K562 (cell line): ENCODE data around the gene PRDM11. TPM values are rescaled to one million over a fixed set of nuclear protein-coding genes. Genes with fewer than 3 reads are reported as not detected.

Experiments
- ATAC-seq: fragments of 200-7000 bp; cut with Tn5 transposase; 3 replicates; pipeline ENCODE4 v1.9.1; 2020; ENCODE audit warnings: moderate library complexity
- BruUV-seq: library from RNA; stranded (reverse); fragments of 400-500 nt; replicated peaks from 2 replicates; lab custom pipeline; 2021; lab: Mats Ljungman, UMichigan
- CTCF ChIA-PET: fragments of 300-600 bp; formaldehyde crosslinking; extraction: SDS; loops from one replicate; lab custom pipeline; 2021; ENCODE audit warnings: low intra/inter-chr PET ratio; lab: Yijun Ruan, JAX
- POLR2A ChIA-PET: fragments of 300-600, 350-650 bp; sonication (Branson Sonifier 250); formaldehyde crosslinking; extraction: SDS; loops from one replicate; lab custom pipeline; 2021; ENCODE audit warnings: antibody characterized with exemption, inconsistent platforms; lab: Yijun Ruan, JAX
- DNase-seq, 4 experiments: peaks; one replicate each; pipeline versions ENCODE4 v3.0.0 to v3.0.0-alpha.2; 2011 to 2018; ENCODE audit warnings: low spot score in 3 of 4, mixed read lengths in 3 of 4; ENCODE audit errors: extremely low read depth in 1 of 4
- FAIRE-seq: peaks from 2 replicates; lab custom pipeline; 2011; peaks lifted over from hg19 to GRCh38; lab: Jason Lieb, UNC
- H2AFZ ChIP-seq: 2 replicates; pipeline ENCODE4 v1.6.0; 2011; ENCODE audit warnings: low read depth, low read length, control low read depth, inconsistent platforms
- H3K27ac ChIP-seq: fragments of 200-600 bp; 3 replicates; pipeline ENCODE4 v1.8.0; 2011; ENCODE audit warnings: low read depth, mild to moderate bottlenecking, control low read depth, inconsistent platforms, low read length, moderate library complexity, mixed read lengths; ENCODE audit errors: extremely low read depth
- H3K27me3 ChIP-seq, 2 experiments: fragments of 300-600 bp in 1 of 2; 2 replicates in 1 of 2; 3 replicates in 1 of 2; pipeline versions ENCODE4 v1.6.0 to v1.8.0; 2011; ENCODE audit warnings: inconsistent platforms in 2 of 2, low read length in 2 of 2, mild to moderate bottlenecking in 1 of 2, mixed read lengths in 1 of 2, moderate library complexity in 1 of 2; ENCODE audit not compliant: control insufficient read depth in 2 of 2, insufficient read depth in 2 of 2
- H3K36me3 ChIP-seq: fragments of 300-600 bp; 3 replicates; pipeline ENCODE4 v1.8.0; 2011; ENCODE audit warnings: mild to moderate bottlenecking, low read length, inconsistent platforms; ENCODE audit not compliant: control insufficient read depth, insufficient read depth
- H3K4me1 ChIP-seq, 2 experiments: fragments of 200-600 bp in 1 of 2; replicated peaks in 1 of 2; 2 replicates in 1 of 2; 3 replicates in 1 of 2; pipeline versions ENCODE4 v1.5.1 to v1.8.0; 2011; ENCODE audit warnings: inconsistent platforms in 2 of 2, low read length in 2 of 2, mild to moderate bottlenecking in 1 of 2, mixed read lengths in 1 of 2, moderate library complexity in 1 of 2; ENCODE audit not compliant: control insufficient read depth in 2 of 2, insufficient read depth in 2 of 2
- H3K4me2 ChIP-seq: 2 replicates; pipeline ENCODE4 v1.6.1; 2011; ENCODE audit warnings: low read length, control low read depth, inconsistent platforms, mixed read lengths; ENCODE audit not compliant: insufficient read depth
- H3K4me3 ChIP-seq: fragments of 200-600 bp; sonication (generic), shearing (Covaris generic); 2 replicates; pipeline ENCODE4 v1.5.1; 2016; ENCODE audit warnings: control low read depth, inconsistent platforms
- H3K79me2 ChIP-seq: fragments of 200-600 bp; 3 replicates; pipeline ENCODE4 v1.8.0; 2011; ENCODE audit warnings: low read length, inconsistent platforms; ENCODE audit not compliant: control insufficient read depth, insufficient read depth
- H3K9ac ChIP-seq, 2 experiments: 2 replicates each; pipeline versions ENCODE4 v1.6.0 to v1.6.1; 2011; ENCODE audit warnings: low read depth in 2 of 2, low read length in 2 of 2, control low read depth in 1 of 2, inconsistent platforms in 1 of 2, mild to moderate bottlenecking in 1 of 2, mixed read lengths in 1 of 2; ENCODE audit not compliant: insufficient read depth in 1 of 2
- H3K9me1 ChIP-seq: one replicate; pipeline ENCODE4 v1.6.0; 2011; ENCODE audit warnings: inconsistent platforms, mild to moderate bottlenecking, low read length, moderate library complexity; ENCODE audit not compliant: control insufficient read depth, insufficient read depth
- H3K9me3 ChIP-seq: replicated peaks from 2 replicates; pipeline ENCODE4 v1.5.1; 2011; ENCODE audit warnings: low read depth, low read length, inconsistent platforms; ENCODE audit not compliant: control insufficient read depth, insufficient read depth
- H4K20me1 ChIP-seq: replicated peaks from 2 replicates; pipeline ENCODE4 v1.6.1; 2011; ENCODE audit warnings: low read length, inconsistent platforms, mixed read lengths; ENCODE audit not compliant: control insufficient read depth, insufficient read depth
- ARHGAP35 ChIP-seq: fragments of 450-650 bp; IDR thresholded peaks from 2 replicates; pipeline ENCODE4 v1.6.1; 2018; ENCODE audit not compliant: partially characterized antibody
- CBFA2T2 ChIP-seq: fragments of 450-650 bp; conservative IDR thresholded peaks from 2 replicates; pipeline ENCODE4 v1.6.1; 2017; ENCODE audit warnings: mild to moderate bottlenecking
- FIP1L1 ChIP-seq: fragments of 200-400 bp; formaldehyde crosslinking; IDR thresholded peaks from 2 replicates; pipeline ENCODE4 v1.6.1; 2018; ENCODE audit warnings: mild to moderate bottlenecking, low read depth, low read length; ENCODE audit not compliant: poor library complexity, severe bottlenecking
- FUS ChIP-seq: fragments of 200-400 bp; formaldehyde crosslinking; optimal IDR thresholded peaks from 2 replicates; pipeline ENCODE3; 2017; ENCODE audit warnings: low read depth, low read length
- HMGN3 ChIP-seq: IDR thresholded peaks from 2 replicates; pipeline ENCODE4 v1.6.1; 2011; ENCODE audit warnings: borderline replicate concordance, low read depth, mild to moderate bottlenecking, mixed read lengths, low read length; ENCODE audit not compliant: insufficient read length; ENCODE audit errors: extremely low read depth
- RFX7 ChIP-seq: fragments of 250-450 bp; sonication (Bioruptor Pico); IDR thresholded peaks from 2 replicates; pipeline ENCODE4 v1.5.1; 2021; ENCODE audit warnings: mild to moderate bottlenecking
- SIN3B ChIP-seq: fragments of 450-650 bp; IDR thresholded peaks from 2 replicates; pipeline ENCODE4 v1.6.1; 2017; ENCODE audit warnings: low read depth, mild to moderate bottlenecking, moderate library complexity
- SREBF1 ChIP-seq: fragments of 150-350 bp; IDR thresholded peaks from 2 replicates; pipeline ENCODE4 v1.6.1; 2014; ENCODE audit warnings: antibody characterized with exemption, low read depth, low read length, borderline replicate concordance
- TRIM28 ChIP-seq: fragments of 450-650 bp; IDR thresholded peaks from 2 replicates; pipeline ENCODE4 v1.6.1; 2017
- ZFP1 ChIP-seq: fragments of 450-650 bp; formaldehyde crosslinking; IDR thresholded peaks from 2 replicates; pipeline ENCODE4 v1.4.0; 2020; ENCODE audit warnings: mild to moderate bottlenecking, mixed read lengths
- ZNF197 ChIP-seq: fragments of 200-800 bp; sonication (Bioruptor generic); IDR thresholded peaks from 2 replicates; pipeline ENCODE4 v1.6.1; 2016; ENCODE audit warnings: low read depth, missing genetic modification characterization, missing compliant biosample characterization
- ZNF766 ChIP-seq: fragments of 200-800 bp; sonication (Bioruptor generic); conservative IDR thresholded peaks from 2 replicates; pipeline ENCODE4 v1.6.1; 2016; ENCODE audit warnings: missing genetic modification characterization, missing compliant biosample characterization
- WGBS: fragments of 100-300 bp; shearing (Covaris generic); methylation state at CpG from one replicate; pipeline ENCODE4 v1.1.6; 2016; ENCODE audit warnings: low coverage, mixed read lengths; ENCODE audit not compliant: insufficient coverage; ENCODE audit errors: missing lambda C conversion rate; 5-methylcytosine and 5-hydroxymethylcytosine counted together
- in situ Hi-C: fragments of 300-500 bp; cut with MboI; formaldehyde crosslinking; loops from 4 replicates; pipeline ENCODE4 v1.15.0; 2018; ENCODE audit warnings: inconsistent platforms, mixed read lengths
- intact Hi-C: fragments of 100-400 bp; cut with micrococcal nuclease; formaldehyde crosslinking; loops from 2 replicates; pipeline ENCODE4 v1.14.2; 2022
- polyA plus RNA-seq, 8 experiments: library from polyadenylated mRNA; depleted of rRNA in 4 of 8; stranded (reverse) in 5 of 8; unstranded in 3 of 8; fragments of >200 nt; fragmentation: Nextera tagmentation in 2 of 8; fragmentation: Illumina TruSeq in 1 of 8; extraction: Ambion mirVana in 2 of 8; extraction: Trizol in 1 of 8; gene quantifications; 2 replicates each; pipeline versions ENCODE4 v1.2.1 to v1.2.3, GENCODE V29; 2011 to 2014; ENCODE audit warnings: inconsistent platforms in 1 of 8, missing spikeins in 1 of 8
- total RNA-seq, 7 experiments: library from RNA; depleted of rRNA in 6 of 7; stranded (reverse); fragments of >200 nt in 6 of 7; fragmentation: Illumina TruSeq in 2 of 7; extraction: Trizol in 2 of 7; gene quantifications; 2 replicates each; pipeline versions ENCODE4 v1.2.1 to v1.2.3, GENCODE V29; 2011 to 2021; ENCODE audit warnings: low replicate concordance in 1 of 7
- TF ChIP-seq, protein P1 (sequence below): fragments of 250-450 bp; sonication (Bioruptor Pico); IDR thresholded peaks from 2 replicates; pipeline ENCODE4 v1.6.1; 2021; ENCODE audit warnings: mild to moderate bottlenecking
- TF ChIP-seq, protein P2 (sequence below): fragments of 150-350 bp; conservative IDR thresholded peaks from 2 replicates; pipeline ENCODE4 v1.6.1; 2014; ENCODE audit warnings: low read length
- TF ChIP-seq, protein P3 (sequence below): sonication (generic); formaldehyde crosslinking; IDR thresholded peaks from 2 replicates; pipeline ENCODE4 v1.8.1; 2023; ENCODE audit warnings: mild to moderate bottlenecking, missing genetic modification reagents, moderate library complexity
- TF ChIP-seq, protein P4 (sequence below): fragments of 200-800 bp; sonication (Bioruptor generic); IDR thresholded peaks from 2 replicates; pipeline ENCODE4 v1.6.1; 2017; ENCODE audit warnings: missing genetic modification characterization, missing compliant biosample characterization

PRDM11 gene
- total and polyA plus RNA-seq, 9 of the 15 experiments (the other 6 are each of a cell fraction or from before 2014, with no cell fraction given), result 0.01 to 1.1 (median 0.29) TPM

DNA sequence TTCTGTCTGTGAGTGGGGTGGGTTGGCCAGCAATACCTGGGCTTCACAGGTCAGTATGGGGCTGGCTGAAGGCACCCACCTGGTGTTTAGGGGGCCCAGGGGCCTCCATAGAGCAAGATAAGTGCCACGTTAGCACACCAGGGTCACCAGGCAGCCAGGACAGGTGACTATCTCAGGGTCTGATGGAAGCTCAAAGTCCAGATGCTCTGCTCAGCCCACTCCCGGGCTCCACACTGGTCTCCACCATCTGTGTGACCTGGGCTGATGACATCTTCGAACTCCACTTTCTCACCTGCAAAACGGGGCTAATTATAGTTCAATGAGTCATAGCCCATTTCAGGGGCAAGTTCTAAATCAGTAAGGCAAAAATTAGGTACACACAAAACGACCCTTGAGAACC lies 39.4 kb upstream of the PRDM11 start:
- peaks cover 0 to 13% of the 10 kb centered on the region in 2 experiments; a peak in 3 of 5 replicates for H3K27me3 ChIP-seq
- POLR2A ChIA-PET, result interaction anchor here (0.6 kb wide), 1 partner anchor 261 kb away, joined by 3 read pairs; no protein-coding TSS in a partner anchor
- no peaks in the 10 kb centered on the region for H3K79me2 ChIP-seq
- no peaks in the 10 kb centered on the region; a peak in 1 of 5 replicates for H3K4me1 ChIP-seq
- DNase-seq, result no peak
- peaks cover 33% of the 10 kb centered on the region; the same call in 1 of the 2 replicates for H4K20me1 ChIP-seq
- no peaks in the 10 kb centered on the region for H3K9me3 ChIP-seq
- no peak overlapping the region for H3K9ac ChIP-seq
- intact Hi-C loops (no loop called here), in situ Hi-C loops (loop anchor here (5.0 to 25.0 kb wide), 3 partner anchors 180 to 220 kb away; partner anchors contain the start of gene SYT13)
- BruUV-seq, result no TSS peak
- CTCF ChIA-PET, result no interaction called here
- no peak for FAIRE-seq
- no peak overlapping the region for H3K27ac ChIP-seq
- ATAC-seq, result no peak
- H3K4me3 ChIP-seq, result no peak overlapping the region
- H3K4me2 ChIP-seq, result no peak overlapping the region
- 0% methylated on average over 5 of the region's 5 CpGs for WGBS
- H3K9me1 ChIP-seq, result peaks cover 5% of the 10 kb centered on the region
- H3K36me3 ChIP-seq, result no peaks in the 10 kb centered on the region
- no peak overlapping the region for H2AFZ ChIP-seq
- TF ChIP-seq SREBF1 (no peak), CBFA2T2 (no peak), HMGN3 (no peak), SIN3B (no peak), ZNF766 (no peak), ARHGAP35 (no peak), ZNF197 (no peak), ZFP1 (CRISPR knock-in tag) (no peak), FIP1L1 (no peak), RFX7 (CRISPR knock-in tag) (no peak), TRIM28 (no peak), FUS (no peak)
- TF ChIP-seq, protein P1, sequence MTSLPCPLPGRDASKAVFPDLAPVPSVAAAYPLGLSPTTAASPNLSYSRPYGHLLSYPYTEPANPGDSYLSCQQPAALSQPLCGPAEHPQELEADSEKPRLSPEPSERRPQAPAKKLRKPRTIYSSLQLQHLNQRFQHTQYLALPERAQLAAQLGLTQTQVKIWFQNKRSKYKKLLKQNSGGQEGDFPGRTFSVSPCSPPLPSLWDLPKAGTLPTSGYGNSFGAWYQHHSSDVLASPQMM, result no peak
- TF ChIP-seq, protein P2, sequence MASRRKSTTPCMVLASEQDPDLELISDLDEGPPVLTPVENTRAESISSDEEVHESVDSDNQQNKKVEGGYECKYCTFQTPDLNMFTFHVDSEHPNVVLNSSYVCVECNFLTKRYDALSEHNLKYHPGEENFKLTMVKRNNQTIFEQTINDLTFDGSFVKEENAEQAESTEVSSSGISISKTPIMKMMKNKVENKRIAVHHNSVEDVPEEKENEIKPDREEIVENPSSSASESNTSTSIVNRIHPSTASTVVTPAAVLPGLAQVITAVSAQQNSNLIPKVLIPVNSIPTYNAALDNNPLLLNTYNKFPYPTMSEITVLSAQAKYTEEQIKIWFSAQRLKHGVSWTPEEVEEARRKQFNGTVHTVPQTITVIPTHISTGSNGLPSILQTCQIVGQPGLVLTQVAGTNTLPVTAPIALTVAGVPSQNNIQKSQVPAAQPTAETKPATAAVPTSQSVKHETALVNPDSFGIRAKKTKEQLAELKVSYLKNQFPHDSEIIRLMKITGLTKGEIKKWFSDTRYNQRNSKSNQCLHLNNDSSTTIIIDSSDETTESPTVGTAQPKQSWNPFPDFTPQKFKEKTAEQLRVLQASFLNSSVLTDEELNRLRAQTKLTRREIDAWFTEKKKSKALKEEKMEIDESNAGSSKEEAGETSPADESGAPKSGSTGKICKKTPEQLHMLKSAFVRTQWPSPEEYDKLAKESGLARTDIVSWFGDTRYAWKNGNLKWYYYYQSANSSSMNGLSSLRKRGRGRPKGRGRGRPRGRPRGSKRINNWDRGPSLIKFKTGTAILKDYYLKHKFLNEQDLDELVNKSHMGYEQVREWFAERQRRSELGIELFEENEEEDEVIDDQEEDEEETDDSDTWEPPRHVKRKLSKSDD, result no peak
- TF ChIP-seq, protein P3, sequence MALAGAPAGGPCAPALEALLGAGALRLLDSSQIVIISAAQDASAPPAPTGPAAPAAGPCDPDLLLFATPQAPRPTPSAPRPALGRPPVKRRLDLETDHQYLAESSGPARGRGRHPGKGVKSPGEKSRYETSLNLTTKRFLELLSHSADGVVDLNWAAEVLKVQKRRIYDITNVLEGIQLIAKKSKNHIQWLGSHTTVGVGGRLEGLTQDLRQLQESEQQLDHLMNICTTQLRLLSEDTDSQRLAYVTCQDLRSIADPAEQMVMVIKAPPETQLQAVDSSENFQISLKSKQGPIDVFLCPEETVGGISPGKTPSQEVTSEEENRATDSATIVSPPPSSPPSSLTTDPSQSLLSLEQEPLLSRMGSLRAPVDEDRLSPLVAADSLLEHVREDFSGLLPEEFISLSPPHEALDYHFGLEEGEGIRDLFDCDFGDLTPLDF (CRISPR knock-in tag), result no peak
- TF ChIP-seq, protein P4, sequence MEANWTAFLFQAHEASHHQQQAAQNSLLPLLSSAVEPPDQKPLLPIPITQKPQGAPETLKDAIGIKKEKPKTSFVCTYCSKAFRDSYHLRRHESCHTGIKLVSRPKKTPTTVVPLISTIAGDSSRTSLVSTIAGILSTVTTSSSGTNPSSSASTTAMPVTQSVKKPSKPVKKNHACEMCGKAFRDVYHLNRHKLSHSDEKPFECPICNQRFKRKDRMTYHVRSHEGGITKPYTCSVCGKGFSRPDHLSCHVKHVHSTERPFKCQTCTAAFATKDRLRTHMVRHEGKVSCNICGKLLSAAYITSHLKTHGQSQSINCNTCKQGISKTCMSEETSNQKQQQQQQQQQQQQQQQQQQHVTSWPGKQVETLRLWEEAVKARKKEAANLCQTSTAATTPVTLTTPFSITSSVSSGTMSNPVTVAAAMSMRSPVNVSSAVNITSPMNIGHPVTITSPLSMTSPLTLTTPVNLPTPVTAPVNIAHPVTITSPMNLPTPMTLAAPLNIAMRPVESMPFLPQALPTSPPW, result no peak
